HK-2 (cell line): ENCODE data around the gene SLC16A8.
"Not testable (repeated sequence)": the region's sequence is repeated elsewhere in the genome, so short reads cannot be mapped to it uniquely, and the experiment has no call there.

Experiments
- DNase-seq: peaks from one replicate; pipeline ENCODE4 v3.0.0-alpha.2; 2018; ENCODE audit not compliant: unreplicated experiment

SLC16A8 gene

DNA sequence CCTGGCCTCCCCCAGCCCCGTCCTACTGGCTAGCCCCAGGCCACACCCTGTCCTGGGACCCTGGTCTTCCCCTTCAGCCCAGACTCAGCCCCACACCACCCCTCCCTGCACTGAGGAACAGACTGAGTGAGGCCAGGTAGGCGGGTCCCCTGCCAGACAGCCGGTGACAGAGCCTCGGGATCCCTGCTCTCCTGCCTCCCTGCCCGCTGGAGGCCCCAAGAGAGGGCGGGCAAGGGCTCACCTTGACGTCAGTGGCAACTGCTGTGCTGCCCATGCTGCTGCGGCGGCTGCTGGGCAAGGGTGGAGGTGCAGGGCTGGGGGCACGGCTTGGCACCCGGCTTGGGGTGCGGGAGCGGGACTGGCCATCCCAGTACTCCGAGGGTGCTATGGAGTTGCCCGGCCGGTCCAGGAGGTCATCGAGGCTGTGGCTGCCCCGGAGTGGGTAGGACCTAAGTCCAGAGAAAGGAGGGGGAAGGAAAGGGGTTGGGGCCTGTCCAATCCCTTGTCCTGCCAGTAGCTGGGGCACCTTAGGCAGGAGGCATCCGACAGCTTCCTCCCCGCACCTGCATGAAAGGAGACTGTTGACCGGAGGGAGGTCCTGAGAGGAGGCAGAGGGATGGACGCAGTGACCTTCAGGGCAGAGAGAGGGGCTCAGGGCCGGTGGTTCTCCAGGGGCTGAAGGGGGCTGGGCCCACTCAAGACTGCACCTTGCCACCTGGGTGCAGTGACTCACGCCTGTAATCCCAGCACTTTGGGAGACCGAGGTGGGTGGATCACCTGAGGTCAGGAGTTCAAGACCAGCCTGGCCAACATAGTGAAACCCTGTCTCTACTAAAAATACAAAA, 2.2 kb upstream of the SLC16A8 start:
- DNase-seq: no peak

DNA sequence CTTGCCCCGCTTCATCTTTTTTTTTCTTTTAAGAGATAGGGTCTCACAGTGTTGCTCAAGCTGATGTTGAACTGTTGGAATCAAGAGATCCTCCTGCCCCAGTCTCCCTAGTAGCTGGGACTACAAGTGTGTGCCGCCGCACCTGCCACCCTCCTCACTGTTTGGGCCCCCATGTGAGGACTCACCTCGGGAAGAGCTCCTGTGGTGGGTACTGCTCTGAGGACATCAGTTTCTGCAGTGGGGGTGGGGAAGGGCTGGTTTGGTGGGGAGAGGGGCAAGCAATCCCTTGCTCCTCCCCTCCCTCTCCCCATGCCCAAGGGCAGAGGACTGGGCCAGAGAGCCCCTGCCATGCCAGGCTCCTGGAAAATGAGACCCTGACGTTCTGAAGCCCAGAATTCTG, 1.5 kb upstream of the SLC16A8 start:
- no peak for DNase-seq

DNA sequence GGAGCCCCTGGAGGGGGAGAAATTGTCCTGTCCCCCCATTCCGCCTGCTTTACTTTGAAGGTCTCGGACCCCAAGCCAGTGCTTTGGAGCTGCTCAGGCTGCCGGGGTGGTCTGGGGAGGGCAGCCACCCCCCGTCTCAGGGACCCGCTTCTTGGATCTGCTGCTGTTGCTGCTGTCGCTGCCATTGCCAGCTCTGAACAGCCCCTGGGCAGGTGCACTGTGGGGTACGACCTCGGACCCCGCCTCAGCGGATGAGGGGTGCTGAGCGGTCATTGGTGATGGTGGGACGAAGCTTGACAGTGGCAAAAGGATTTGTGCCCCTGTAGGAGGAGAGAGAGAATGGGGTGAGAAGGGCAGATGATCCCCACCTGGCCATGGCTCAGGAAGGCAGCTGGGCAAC, 1.1 kb upstream of the SLC16A8 start:
- no peak for DNase-seq

- no peak for DNase-seq
Measured at GRCh38 chr22:38082986-38083710, 836 bp downstream of the SLC16A8 start.

- DNase-seq: no peak
Measured at GRCh38 chr22:38081941-38082828, 1.8 kb downstream of the SLC16A8 start.

- no peak for DNase-seq
Measured at GRCh38 chr22:38081636-38081940, 2.4 kb downstream of the SLC16A8 start.

- no peak for DNase-seq
Measured at GRCh38 chr22:38080850-38081635, 2.9 kb downstream of the SLC16A8 start.

DNA sequence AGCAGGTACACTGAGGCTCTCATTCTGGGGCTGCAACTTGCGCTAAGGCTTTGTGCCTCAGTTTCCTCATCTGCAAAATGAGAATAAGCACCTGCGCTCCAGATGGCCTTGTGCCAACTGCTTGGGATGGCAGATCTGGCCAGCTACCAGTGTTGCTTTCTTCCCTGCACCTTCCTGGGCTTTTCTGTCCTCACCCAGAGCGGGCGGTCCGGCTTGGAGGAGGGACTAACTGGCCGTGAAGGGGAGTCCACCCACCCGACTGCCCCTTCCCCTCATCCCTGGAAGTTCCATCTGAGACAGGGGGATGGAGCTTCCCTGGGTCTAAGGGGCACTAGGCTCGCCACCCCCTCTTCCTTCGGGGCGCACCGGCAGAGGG, 3.5 kb downstream of the SLC16A8 start:
- no peak for DNase-seq

DNA sequence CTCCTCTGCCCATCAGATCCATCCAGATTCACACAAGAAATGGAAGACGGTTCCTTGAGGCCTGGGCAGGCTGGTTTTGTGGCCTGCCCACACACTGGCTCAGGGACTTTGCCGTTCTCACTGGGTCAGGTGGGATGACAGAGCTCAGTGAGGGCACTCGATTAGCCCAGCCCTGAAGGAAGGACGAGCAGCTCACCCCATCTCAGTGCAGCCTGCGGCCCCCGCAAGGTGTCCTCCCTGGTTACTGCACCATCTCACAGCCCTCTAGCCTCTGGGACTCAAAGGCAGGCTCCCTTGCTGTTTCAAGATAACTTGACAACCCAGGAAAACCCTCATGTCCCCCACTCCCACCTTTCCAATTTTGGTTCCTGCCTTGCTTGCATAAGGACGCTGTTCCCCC, 4.2 kb downstream of the SLC16A8 start:
- DNase-seq: no peak

- not testable (repeated sequence) for DNase-seq
Measured at GRCh38 chr22:38079208-38079607, 4.8 kb downstream of the SLC16A8 start.

GRCh38 chr22:38078046-38078840, 5.7 kb downstream of the SLC16A8 start:
- DNase-seq: no peak

- DNase-seq: no peak
Measured at GRCh38 chr22:38077595-38077994, 6.4 kb downstream of the SLC16A8 start.

DNA sequence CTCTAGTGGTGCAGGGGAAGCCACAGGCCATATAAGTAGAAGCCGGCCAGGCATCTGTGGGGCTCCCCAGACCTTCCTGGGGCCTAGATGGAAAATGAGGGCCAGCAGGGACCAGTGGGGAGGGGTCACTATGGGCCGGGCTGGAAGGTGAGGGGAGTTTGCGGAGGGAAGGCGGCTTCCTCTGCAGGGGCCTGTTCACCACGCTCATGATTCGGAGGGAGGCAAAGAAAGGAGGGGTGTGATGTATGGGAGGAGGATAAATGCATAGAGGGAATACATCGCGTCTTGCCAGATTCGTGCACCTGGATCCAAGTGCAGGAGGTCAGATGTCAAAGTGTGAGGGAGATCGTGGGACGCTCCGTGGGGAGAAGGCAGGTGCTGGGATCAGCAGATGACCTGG, 6.9 kb downstream of the SLC16A8 start:
- DNase-seq: no peak

DNA sequence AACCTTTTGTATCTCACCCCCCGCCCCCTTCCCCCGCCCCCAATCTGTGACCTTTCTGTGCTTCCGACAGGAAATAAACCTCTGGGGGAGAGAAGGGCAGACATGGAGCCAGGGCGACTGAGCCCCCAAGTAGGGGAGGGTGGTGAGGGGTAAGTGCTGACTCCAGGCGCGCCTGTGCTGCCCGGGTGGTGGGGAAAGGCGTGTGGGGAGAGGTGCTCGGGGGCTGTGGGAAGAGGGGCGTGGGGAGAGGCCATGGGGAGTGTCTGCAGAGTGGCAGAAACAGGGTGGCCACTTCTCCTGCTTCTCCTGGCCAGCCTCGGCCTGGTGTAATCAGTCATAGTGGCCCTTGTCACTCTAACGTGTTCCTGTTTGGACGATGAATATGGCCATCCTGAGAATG, 8.0 kb downstream of the SLC16A8 start:
- no peak for DNase-seq

DNA sequence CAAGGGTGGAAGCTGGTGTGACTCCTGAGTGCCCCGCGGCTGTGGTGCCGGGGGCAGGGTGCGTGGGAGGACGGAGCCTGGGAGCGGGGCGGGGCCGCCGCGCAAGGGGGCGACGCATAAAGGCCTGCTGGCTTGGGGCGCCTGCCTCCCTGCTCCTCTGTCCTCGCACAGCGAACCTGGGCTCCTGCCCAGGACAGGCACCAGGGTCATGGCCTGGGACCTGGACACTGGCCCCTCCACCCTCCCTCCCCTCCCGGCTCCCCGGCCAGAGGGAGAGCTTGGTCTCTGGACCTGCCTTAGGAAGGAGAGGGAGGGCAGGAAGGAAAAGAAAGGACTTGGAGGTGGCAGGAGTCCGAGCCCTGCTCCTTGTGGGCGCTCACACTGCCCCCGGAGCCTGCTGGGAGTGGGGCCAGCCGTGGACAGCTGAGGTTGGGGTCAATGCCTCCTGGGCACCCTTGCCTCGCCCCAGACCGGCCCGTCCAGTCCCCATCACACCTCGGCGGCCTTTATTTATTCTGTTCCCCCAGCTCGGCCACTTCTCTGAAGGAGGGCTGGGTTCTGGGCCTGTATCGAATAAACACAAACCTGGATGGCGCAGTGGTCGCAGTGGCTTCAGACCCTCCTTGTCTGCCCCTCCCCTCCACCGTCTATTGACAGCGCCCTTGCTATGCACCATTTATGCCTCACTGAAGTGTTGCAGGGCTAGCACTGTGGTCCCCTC, 8.7 kb downstream of the SLC16A8 start:
- DNase-seq: no peak

DNA sequence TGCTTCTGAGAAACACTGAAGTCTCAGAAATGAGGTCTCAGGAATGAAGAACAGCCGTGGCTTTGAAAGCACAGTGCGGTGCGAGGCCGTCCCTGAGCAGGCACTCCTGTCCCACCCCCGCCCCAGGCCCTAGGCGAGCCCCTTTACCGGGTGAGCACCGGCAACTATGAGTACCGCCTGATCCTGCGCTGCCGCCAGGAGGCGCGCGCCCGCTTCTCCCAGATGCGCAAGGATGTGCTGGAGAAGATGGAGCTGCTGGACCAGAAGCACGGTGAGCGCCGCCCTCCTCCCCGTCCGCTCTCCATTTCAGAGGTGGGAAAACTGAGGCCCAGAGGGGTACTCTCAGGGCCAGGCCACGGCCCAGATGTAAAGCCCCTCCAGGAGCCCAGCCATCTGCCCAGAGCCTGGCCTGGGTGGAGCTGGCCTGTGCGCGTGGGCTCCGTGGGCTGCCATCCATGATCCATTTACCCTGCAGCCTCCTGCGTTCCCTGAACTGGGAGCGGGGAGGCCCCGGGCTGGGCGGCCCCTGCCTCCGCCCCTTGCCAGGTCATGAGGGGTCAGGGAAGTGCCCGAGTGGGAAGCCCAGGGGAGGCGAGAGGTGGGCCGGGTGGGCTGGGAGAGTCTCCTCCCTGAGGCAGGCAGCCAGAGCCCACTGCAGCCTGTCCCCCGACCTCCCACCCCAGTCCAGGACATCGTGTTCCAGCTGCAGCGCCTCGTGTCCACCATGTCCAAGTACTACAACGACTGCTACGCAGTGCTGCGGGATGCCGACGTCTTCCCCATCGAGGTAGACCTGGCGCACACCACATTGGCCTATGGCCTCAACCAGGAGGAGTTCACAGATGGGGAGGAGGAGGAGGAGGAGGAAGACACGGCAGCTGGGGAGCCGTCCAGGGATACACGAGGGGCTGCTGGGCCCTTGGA, 9.5 kb downstream of the SLC16A8 start:
- no peak for DNase-seq

GRCh38 chr22:38073150-38074130, 10.5 kb downstream of the SLC16A8 start:
- DNase-seq: no peak
